ENCODE data around the gene CAMSAP2. TPM values are rescaled to one million over a fixed set of nuclear protein-coding genes. Genes with fewer than 3 reads are reported as not detected.

CAMSAP2 gene
- total RNA-seq, 1 donor from 2014 or later: 49.4 TPM

DNA sequence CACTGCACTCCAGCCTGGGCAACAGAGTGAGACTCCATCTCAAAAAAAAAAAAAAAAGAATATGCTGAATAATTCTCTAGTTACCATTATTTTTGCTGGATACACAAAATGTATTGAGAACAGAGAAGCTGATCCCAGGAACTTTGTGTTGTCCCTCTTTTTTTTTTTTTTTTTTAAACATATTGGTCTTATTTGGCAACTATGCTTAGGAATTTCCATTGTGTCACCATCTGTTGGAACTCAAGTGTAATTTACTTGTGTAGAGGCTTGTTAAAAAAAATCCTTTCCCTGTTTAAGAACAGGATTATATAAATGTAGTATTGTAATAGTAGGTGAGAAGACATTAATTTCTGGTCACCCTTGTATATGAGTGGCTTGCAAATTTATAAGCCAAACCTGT is 28.6 kb downstream of the CAMSAP2 start:
- no peak overlapping the region for H3K4me3 Mint-ChIP-seq (ENCODE audit: unreplicated experiment)
- H3K9me3 ChIP-seq (ENCODE audit: insufficient read depth, low read depth, low read length): no peaks in the 10 kb centered on the region
- H3K4me2 ChIP-seq (ENCODE audit: low read length): no peak overlapping the region
- H3K4me1 ChIP-seq (ENCODE audit: insufficient read depth, low read length): no peaks in the 10 kb centered on the region
- H3K9ac ChIP-seq (ENCODE audit: low read length): no peak overlapping the region
- H3K27ac Mint-ChIP-seq (ENCODE audit: unreplicated experiment): no peak overlapping the region
- peaks cover 20% of the 10 kb centered on the region for H3K36me3 Mint-ChIP-seq (ENCODE audit: low read depth, unreplicated experiment)
- H4K20me1 ChIP-seq (ENCODE audit: insufficient read depth, low read length): peaks cover 43% of the 10 kb centered on the region
- no peaks in the 10 kb centered on the region for H3K27me3 Mint-ChIP-seq (ENCODE audit: low read depth, unreplicated experiment)
- no peak for TF ChIP-seq EZH2 (IDR thresholded peaks at IDR 0.05; ENCODE audit: insufficient read depth, low read length)
- TF ChIP-seq, protein P1, sequence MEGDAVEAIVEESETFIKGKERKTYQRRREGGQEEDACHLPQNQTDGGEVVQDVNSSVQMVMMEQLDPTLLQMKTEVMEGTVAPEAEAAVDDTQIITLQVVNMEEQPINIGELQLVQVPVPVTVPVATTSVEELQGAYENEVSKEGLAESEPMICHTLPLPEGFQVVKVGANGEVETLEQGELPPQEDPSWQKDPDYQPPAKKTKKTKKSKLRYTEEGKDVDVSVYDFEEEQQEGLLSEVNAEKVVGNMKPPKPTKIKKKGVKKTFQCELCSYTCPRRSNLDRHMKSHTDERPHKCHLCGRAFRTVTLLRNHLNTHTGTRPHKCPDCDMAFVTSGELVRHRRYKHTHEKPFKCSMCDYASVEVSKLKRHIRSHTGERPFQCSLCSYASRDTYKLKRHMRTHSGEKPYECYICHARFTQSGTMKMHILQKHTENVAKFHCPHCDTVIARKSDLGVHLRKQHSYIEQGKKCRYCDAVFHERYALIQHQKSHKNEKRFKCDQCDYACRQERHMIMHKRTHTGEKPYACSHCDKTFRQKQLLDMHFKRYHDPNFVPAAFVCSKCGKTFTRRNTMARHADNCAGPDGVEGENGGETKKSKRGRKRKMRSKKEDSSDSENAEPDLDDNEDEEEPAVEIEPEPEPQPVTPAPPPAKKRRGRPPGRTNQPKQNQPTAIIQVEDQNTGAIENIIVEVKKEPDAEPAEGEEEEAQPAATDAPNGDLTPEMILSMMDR (IDR thresholded peaks at IDR 0.05; ENCODE audit: insufficient read depth, low read depth, low read length): no peak
- H3K4me3 ChIP-seq (ENCODE audit: insufficient read depth, low read depth, low read length): no peak overlapping the region
- FAIRE-seq: no peak
- no peaks in the 10 kb centered on the region for H3K27me3 ChIP-seq (ENCODE audit: insufficient read depth, low read length)
- H3K4me1 Mint-ChIP-seq (ENCODE audit: low read depth, unreplicated experiment): peaks cover 7% of the 10 kb centered on the region
- no peak overlapping the region for H3K27ac ChIP-seq (ENCODE audit: low read depth, low read length)
- H3K79me2 ChIP-seq (ENCODE audit: insufficient read depth, low read length): peaks cover 82% of the 10 kb centered on the region
- peaks cover 23% of the 10 kb centered on the region for H3K36me3 ChIP-seq (ENCODE audit: insufficient read depth, low read length)
- H2AFZ ChIP-seq (ENCODE audit: low read depth, low read length): no peak overlapping the region
- H3K9me3 Mint-ChIP-seq (ENCODE audit: unreplicated experiment): no peaks in the 10 kb centered on the region
- DNase-seq (ENCODE audit: low read depth): peak; percentile 26

DNA sequence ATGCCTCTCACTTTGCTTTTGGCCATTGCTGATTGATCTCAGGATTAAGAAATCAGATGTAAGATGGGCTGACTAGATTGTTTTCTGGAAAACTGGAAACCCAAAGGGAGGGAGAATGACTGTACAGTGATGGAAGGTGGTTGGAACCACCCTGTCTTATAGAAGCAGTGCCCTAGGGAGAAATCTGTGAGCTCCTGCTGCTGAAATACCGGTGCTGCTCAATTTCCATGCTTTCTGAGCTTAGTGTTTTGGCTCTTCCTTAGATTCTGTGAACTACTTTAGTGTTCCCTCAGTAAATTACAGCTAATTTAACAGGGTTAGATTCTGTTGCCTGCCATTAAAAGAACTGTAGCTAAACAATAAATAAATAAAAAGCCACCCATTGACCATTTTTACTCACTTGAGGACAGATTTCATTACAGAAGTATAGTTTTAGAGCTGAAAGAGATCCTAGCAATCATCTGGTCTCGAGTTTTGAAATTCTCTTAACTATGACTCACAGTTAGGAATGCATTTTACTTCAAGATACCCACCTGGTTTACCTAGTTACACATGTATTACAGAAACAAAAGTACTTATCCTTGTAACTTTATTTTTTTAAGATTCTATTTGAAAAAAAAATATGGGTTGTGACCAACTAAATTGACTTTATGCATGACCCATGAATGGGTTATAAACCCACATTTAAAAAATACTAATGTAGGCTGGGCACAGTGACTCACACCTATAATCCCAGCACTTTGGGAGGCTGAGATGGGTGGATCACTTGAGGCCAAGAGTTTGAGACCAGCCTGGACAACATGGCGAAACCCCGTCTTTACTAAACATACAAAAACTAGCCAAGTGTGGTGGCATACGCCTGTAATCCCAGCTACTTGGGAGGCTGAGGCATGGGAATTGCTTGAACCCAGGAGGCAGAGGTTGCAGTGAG is 33.2 kb downstream of the CAMSAP2 start:
- Mint-ChIP-seq H3K4me3 (ENCODE audit: unreplicated experiment) (no peak overlapping the region), H3K9me3 (ENCODE audit: unreplicated experiment) (no peaks in the 10 kb centered on the region), H3K27ac (ENCODE audit: unreplicated experiment) (peak overlapping the region; percentile 92), H3K27me3 (ENCODE audit: low read depth, unreplicated experiment) (no peaks in the 10 kb centered on the region), H3K36me3 (ENCODE audit: low read depth, unreplicated experiment) (peaks cover 15% of the 10 kb centered on the region), H3K4me1 (ENCODE audit: low read depth, unreplicated experiment) (peaks cover 17% of the 10 kb centered on the region)
- no peak overlapping the region for H3K27ac ChIP-seq (ENCODE audit: low read depth, low read length)
- peaks cover 52% of the 10 kb centered on the region for H4K20me1 ChIP-seq (ENCODE audit: insufficient read depth, low read length)
- peaks cover 16% of the 10 kb centered on the region for H3K36me3 ChIP-seq (ENCODE audit: insufficient read depth, low read length)
- FAIRE-seq: no peak
- H3K9ac ChIP-seq (ENCODE audit: low read length): no peak overlapping the region
- DNase-seq (ENCODE audit: low read depth): no peak
- H3K4me1 ChIP-seq (ENCODE audit: insufficient read depth, low read length): peaks cover 3% of the 10 kb centered on the region
- H3K4me3 ChIP-seq (ENCODE audit: insufficient read depth, low read depth, low read length): no peak overlapping the region
- no peak overlapping the region for H3K4me2 ChIP-seq (ENCODE audit: low read length)
- H3K27me3 ChIP-seq (ENCODE audit: insufficient read depth, low read length): no peaks in the 10 kb centered on the region
- peaks cover 74% of the 10 kb centered on the region for H3K79me2 ChIP-seq (ENCODE audit: insufficient read depth, low read length)
- TF ChIP-seq, protein P1 (IDR thresholded peaks at IDR 0.05; ENCODE audit: insufficient read depth, low read depth, low read length): no peak
- TF ChIP-seq EZH2 (IDR thresholded peaks at IDR 0.05; ENCODE audit: insufficient read depth, low read length): no peak
- no peak overlapping the region for H2AFZ ChIP-seq (ENCODE audit: low read depth, low read length)
- no peaks in the 10 kb centered on the region for H3K9me3 ChIP-seq (ENCODE audit: insufficient read depth, low read depth, low read length)

DNA sequence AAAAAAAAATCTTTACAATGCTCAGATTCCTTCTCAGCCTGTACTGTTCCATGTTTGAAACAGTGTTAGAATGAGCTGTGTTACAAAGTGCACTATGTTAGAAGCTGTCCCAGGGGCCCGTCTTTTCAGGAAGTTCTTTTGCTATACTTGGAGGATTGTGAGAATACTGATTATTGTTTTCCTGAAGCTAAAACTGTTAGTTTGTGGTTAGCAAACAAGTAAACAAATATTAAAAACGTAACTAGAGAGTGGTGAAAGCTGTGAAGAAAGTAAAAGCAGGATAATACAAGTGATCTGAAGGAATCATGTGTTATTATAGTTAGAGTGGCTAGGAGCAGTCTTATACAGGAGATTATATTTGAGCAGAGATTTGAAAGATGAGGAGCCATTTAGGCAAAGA is 35.6 kb downstream of the CAMSAP2 start:
- Mint-ChIP-seq H3K27me3 (ENCODE audit: low read depth, unreplicated experiment) (no peaks in the 10 kb centered on the region), H3K4me3 (ENCODE audit: unreplicated experiment) (no peak overlapping the region), H3K27ac (ENCODE audit: unreplicated experiment) (no peak overlapping the region), H3K9me3 (ENCODE audit: unreplicated experiment) (no peaks in the 10 kb centered on the region), H3K36me3 (ENCODE audit: low read depth, unreplicated experiment) (peaks cover 12% of the 10 kb centered on the region), H3K4me1 (ENCODE audit: low read depth, unreplicated experiment) (peaks cover 20% of the 10 kb centered on the region)
- Histone ChIP-seq H3K9me3 (ENCODE audit: insufficient read depth, low read depth, low read length) (no peaks in the 10 kb centered on the region), H3K27me3 (ENCODE audit: insufficient read depth, low read length) (no peaks in the 10 kb centered on the region), H3K36me3 (ENCODE audit: insufficient read depth, low read length) (peaks cover 6% of the 10 kb centered on the region), H3K4me2 (ENCODE audit: low read length) (no peak overlapping the region), H3K27ac (ENCODE audit: low read depth, low read length) (no peak overlapping the region), H3K4me3 (ENCODE audit: insufficient read depth, low read depth, low read length) (no peak overlapping the region), H3K79me2 (ENCODE audit: insufficient read depth, low read length) (peaks cover 76% of the 10 kb centered on the region), H3K4me1 (ENCODE audit: insufficient read depth, low read length) (peaks cover 3% of the 10 kb centered on the region), H2AFZ (ENCODE audit: low read depth, low read length) (no peak overlapping the region), H4K20me1 (ENCODE audit: insufficient read depth, low read length) (peaks cover 51% of the 10 kb centered on the region), H3K9ac (ENCODE audit: low read length) (no peak overlapping the region)
- FAIRE-seq (no peak), DNase-seq (ENCODE audit: low read depth) (no peak)
- TF ChIP-seq, protein P1 (IDR thresholded peaks at IDR 0.05; ENCODE audit: insufficient read depth, low read depth, low read length): no peak
- TF ChIP-seq EZH2 (IDR thresholded peaks at IDR 0.05; ENCODE audit: insufficient read depth, low read length): no peak
